ENCODE measurements around the gene PCDHA1.
"Not testable (repeated sequence)": the region's sequence is repeated elsewhere in the genome, so short reads cannot be mapped to it uniquely, and the experiment has no call there.

PCDHA1 gene

DNA sequence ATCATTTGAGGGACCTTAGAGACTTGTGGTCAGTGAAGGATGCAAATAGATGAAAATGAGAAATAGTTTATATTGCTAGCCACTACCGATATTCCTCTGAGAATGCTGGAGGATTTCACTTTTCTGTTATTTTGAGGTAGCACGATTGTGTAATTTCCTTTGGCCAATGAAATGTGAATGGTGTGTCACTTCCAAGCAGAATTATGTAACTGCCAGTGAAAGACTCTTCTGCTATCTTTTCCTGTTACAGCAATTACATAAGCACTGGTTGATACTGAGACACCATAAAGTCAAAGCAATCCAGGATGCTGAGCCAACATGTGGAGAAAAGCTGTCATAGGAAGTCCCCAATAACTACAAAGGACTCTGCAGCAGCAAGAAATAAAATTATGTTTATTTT lies 5.1 kb downstream of the PCDHA1 start:
- 0 out of 22 replicates have a peak, but pooled peaks of 3 of the 11 experiments have one; percentile 14 to 33 (median 14) for TF ChIP-seq Cebpa-rat (IDR thresholded peaks at IDR 0.05)
- H3K9me3 ChIP-seq (replicated peaks in 1 of 11), result peaks cover 88 to 100% (median 96%) of the 10 kb centered on the region in 11 experiments
- H3K27me3 ChIP-seq, result no peaks in the 10 kb centered on the region
- 0 out of 20 replicates have a peak, but pooled peaks cover 0 to 4% (median 0%) of the 10 kb centered on the region in 10 experiments for H3K4me1 ChIP-seq
- no peak overlapping the region for H3K9ac ChIP-seq
- H3K4me3 ChIP-seq, result no peak overlapping the region
- H4K20me1 ChIP-seq, result no peaks in the 10 kb centered on the region
- no peaks in the 10 kb centered on the region; a peak in 1 of 22 replicates for H3K36me3 ChIP-seq
- no peak overlapping the region for H3K27ac ChIP-seq
- H3K4me2 ChIP-seq, result no peak overlapping the region

DNA sequence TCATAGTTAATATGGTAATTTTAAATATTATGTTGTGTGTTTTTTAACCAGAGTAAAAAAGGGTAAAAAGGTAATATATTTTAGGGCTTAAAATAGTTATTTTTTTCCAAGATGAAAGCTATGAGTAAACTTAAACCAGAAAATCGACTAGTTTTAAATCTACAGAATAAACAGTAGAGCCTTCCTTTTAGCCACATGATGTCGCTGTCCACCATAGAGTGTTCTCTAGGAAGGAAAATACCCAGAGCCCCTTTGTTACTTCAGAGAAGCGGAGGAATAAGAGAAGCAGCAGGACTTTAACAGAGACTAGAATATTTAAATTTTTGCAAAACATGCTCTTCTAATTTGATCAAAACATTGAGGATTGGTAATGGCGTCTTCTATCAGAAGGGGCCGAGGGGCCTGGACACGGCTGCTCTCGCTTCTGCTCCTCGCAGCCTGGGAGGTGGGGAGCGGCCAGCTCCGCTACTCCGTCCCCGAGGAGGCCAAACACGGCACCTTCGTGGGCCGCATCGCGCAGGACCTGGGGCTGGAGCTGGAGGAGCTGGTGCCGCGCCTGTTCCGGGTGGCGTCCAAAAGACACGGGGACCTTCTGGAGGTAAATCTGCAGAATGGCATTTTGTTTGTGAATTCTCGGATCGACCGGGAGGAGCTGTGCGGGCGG lies 8.8 kb downstream of the PCDHA1 start, which contains the start of gene PCDHA2:
Gene PCDHA2 (plus strand): TSS at position 258 of the 664 bp plus-strand sequence.
- Histone ChIP-seq H3K27me3 (no peaks in the 10 kb centered on the region), H3K9ac (no peak within 1 kb of the TSS), H3K9me3 (replicated peaks in 1 of 11) (peaks cover 63 to 100% (median 82%) of the 10 kb centered on the region in 11 experiments), H3K4me1 (0 out of 20 replicates have a peak, but pooled peaks cover 0 to 4% (median 0%) of the 10 kb centered on the region in 10 experiments), H3K4me3 (no peak within 1 kb of the TSS), H3K36me3 (no peaks in the 10 kb centered on the region), H3K27ac (no peak within 1 kb of the TSS), H3K4me2 (no peak within 1 kb of the TSS), H4K20me1 (no peaks in the 10 kb centered on the region)
- no peak for TF ChIP-seq Cebpa-rat (IDR thresholded peaks at IDR 0.05)

DNA sequence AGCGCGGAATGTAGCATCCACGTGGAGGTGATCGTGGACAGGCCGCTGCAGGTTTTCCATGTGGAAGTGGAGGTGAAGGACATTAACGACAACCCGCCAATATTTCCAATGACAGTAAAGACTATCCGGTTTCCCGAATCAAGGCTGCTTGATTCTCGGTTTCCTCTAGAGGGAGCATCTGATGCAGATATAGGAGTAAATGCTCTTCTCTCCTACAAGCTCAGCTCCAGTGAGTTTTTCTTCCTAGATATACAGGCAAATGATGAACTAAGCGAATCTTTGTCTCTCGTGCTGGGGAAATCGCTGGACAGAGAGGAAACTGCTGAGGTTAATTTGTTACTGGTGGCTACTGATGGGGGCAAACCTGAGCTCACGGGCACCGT lies 9.3 kb downstream of the PCDHA1 start:
- peaks cover 60 to 100% (median 79%) of the 10 kb centered on the region in 11 experiments for H3K9me3 ChIP-seq (replicated peaks in 1 of 11)
- no peaks in the 10 kb centered on the region for H3K27me3 ChIP-seq
- H3K36me3 ChIP-seq, result no peaks in the 10 kb centered on the region
- no peak overlapping the region for H3K9ac ChIP-seq
- no peak overlapping the region for H3K4me2 ChIP-seq
- no peaks in the 10 kb centered on the region for H4K20me1 ChIP-seq
- no peak overlapping the region for H3K4me3 ChIP-seq
- no peak for TF ChIP-seq Cebpa-rat (IDR thresholded peaks at IDR 0.05)
- no peak overlapping the region for H3K27ac ChIP-seq
- H3K4me1 ChIP-seq, result 0 out of 20 replicates have a peak, but pooled peaks cover 0 to 4% (median 0%) of the 10 kb centered on the region in 10 experiments

DNA sequence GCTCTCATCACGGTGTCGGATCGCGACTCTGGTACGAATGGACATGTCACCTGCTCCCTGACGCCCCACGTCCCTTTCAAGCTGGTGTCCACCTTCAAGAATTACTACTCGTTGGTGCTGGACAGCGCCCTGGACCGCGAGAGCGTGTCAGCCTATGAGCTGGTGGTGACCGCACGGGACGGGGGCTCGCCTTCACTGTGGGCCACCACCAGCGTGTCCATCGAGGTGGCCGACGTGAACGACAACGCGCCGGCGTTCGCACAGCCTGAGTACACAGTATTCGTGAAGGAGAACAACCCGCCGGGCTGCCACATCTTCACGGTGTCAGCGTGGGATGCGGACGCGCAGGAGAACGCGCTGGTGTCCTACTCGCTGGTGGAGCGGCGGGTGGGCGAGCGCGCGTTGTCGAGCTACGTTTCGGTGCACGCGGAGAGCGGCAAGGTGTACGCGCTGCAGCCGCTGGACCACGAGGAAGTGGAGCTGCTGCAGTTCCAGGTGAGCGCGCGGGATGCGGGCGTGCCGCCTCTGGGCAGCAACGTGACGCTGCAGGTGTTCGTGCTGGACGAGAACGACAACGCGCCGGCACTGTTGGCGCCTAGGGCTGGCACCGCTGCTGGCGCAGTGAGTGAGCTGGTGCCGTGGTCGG lies 10.3 kb downstream of the PCDHA1 start:
- H3K4me2 ChIP-seq, H3K4me1 ChIP-seq, H3K9ac ChIP-seq, H3K27ac ChIP-seq, H3K27me3 ChIP-seq, H3K36me3 ChIP-seq, H3K4me3 ChIP-seq, H4K20me1 ChIP-seq: not testable (repeated sequence)
- H3K9me3 ChIP-seq (replicated peaks in 1 of 11), result peaks cover 61 to 100% (median 76%) of the 10 kb centered on the region in 11 experiments

DNA sequence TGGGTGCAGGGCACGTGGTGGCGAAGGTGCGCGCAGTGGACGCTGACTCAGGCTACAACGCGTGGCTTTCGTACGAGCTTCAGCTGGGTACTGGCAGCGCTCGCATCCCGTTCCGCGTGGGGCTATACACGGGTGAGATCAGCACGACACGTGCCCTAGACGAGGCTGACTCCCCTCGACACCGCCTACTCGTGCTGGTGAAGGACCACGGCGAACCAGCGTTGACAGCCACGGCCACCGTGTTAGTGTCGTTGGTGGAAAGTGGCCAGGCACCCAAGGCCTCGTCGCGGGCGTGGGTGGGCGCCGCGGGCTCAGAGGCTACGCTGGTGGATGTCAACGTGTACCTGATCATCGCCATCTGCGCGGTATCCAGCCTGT lies 10.8 kb downstream of the PCDHA1 start:
- Histone ChIP-seq H3K27ac (no peak overlapping the region), H3K36me3 (no peaks in the 10 kb centered on the region), H3K4me1 (no peaks in the 10 kb centered on the region), H3K9me3 (replicated peaks in 1 of 11) (peaks cover 62 to 100% (median 76%) of the 10 kb centered on the region in 11 experiments), H3K4me3 (no peak overlapping the region; a peak in 1 of 20 replicates), H3K9ac (no peak overlapping the region), H3K27me3 (no peaks in the 10 kb centered on the region), H3K4me2 (no peak overlapping the region), H4K20me1 (no peaks in the 10 kb centered on the region)
- TF ChIP-seq Cebpa-rat (IDR thresholded peaks at IDR 0.05), result no peak

DNA sequence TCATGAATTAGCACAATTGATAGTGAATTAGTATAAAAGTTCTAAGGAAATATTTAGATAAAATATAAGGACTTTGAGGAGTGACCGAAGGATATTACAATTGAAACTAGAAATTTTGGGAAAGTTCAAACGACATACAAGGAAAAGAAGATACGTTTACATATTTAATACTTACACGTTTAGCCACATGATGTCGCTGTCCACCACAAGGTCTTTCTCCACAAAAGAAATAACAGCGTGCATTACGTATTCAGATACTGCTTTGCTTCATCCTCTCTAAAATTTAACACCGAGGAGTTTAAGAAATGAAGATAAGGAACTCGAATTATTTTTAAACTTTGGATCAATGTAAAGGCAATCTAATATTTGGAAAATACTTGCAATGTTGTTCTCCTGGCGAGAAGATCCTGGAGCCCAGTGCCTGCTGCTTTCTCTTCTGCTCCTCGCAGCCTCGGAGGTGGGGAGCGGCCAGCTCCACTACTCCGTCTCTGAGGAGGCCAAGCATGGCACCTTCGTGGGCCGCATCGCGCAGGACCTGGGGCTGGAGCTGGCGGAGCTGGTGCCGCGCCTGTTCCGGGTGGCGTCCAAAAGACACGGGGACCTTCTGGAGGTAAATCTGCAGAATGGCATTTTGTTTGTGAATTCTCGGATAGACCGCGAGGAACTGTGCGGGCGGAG lies 15.0 kb downstream of the PCDHA1 start, which contains the start of gene PCDHA3:
Gene PCDHA3 (plus strand): TSS at position 242 of the 678 bp plus-strand sequence.
- H3K9me3 ChIP-seq (replicated peaks in 1 of 11), result peaks cover 42 to 96% (median 60%) of the 10 kb centered on the region in 11 experiments
- no peaks in the 10 kb centered on the region for H3K27me3 ChIP-seq
- no peak for TF ChIP-seq Cebpa-rat (IDR thresholded peaks at IDR 0.05)
- no peak within 1 kb of the TSS for H3K4me2 ChIP-seq
- no peaks in the 10 kb centered on the region for H4K20me1 ChIP-seq
- H3K4me1 ChIP-seq, result no peaks in the 10 kb centered on the region
- no peaks in the 10 kb centered on the region; a peak in 1 of 22 replicates for H3K36me3 ChIP-seq
- H3K27ac ChIP-seq, result no peak within 1 kb of the TSS
- H3K4me3 ChIP-seq, result no peak within 1 kb of the TSS
- no peak within 1 kb of the TSS for H3K9ac ChIP-seq

DNA sequence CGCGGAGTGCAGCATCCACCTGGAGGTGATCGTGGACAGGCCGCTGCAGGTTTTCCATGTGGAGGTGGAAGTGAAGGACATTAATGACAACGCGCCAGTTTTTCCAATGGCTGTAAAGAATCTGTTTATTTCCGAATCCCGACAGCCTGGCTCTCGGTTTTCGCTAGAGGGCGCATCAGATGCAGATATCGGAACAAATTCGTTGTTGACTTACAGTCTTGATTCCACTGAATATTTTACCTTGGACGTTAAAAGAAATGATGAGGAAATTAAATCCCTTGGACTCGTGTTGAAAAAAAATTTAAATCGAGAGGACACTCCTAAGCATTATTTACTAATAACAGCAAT lies 15.5 kb downstream of the PCDHA1 start:
- TF ChIP-seq Cebpa-rat (IDR thresholded peaks at IDR 0.05), result no peak
- Histone ChIP-seq H3K27ac (no peak overlapping the region), H3K4me1 (no peaks in the 10 kb centered on the region), H3K4me2 (no peak overlapping the region), H3K9ac (no peak overlapping the region), H3K27me3 (no peaks in the 10 kb centered on the region), H3K4me3 (no peak overlapping the region), H3K36me3 (no peaks in the 10 kb centered on the region; a peak in 1 of 22 replicates), H3K9me3 (replicated peaks in 1 of 11) (peaks cover 41 to 96% (median 59%) of the 10 kb centered on the region in 11 experiments), H4K20me1 (no peaks in the 10 kb centered on the region)

DNA sequence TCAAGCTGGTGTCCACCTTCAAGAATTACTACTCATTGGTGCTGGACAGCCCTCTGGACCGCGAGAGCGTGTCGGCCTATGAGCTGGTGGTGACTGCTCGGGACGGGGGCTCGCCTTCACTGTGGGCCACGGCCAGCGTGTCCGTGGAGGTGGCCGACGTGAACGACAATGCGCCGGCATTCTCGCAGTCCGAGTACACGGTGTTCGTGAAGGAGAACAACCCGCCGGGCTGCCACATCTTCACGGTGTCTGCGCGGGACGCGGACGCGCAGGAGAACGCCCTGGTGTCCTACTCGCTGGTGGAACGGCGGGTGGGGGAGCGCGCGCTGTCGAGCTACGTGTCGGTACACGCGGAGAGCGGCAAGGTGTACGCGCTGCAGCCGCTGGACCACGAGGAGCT lies 16.4 kb downstream of the PCDHA1 start:
- not testable (repeated sequence) for H3K9ac ChIP-seq, H3K27ac ChIP-seq, H3K4me2 ChIP-seq, H3K36me3 ChIP-seq, H3K27me3 ChIP-seq, H4K20me1 ChIP-seq, H3K4me1 ChIP-seq, H3K4me3 ChIP-seq
- H3K9me3 ChIP-seq (replicated peaks in 1 of 11), result peaks cover 42 to 96% (median 61%) of the 10 kb centered on the region in 11 experiments

DNA sequence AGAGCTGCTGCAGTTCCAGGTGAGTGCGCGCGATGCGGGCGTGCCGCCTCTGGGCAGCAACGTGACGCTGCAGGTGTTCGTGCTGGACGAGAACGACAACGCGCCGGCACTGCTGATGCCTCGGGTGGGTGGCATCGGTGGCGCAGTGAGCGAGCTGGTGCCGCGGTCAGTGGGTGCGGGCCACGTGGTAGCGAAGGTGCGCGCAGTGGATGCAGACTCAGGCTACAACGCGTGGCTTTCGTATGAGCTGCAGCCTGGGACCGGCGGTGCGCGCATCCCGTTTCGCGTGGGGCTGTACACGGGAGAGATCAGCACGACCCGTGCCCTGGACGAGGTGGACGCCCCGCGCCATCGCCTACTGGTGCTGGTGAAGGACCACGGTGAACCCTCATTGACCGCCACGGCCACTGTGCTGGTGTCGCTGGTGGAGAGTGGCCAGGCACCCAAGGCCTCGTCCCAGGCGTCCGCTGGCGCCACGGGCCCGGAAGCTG lies 16.9 kb downstream of the PCDHA1 start:
- H3K4me2 ChIP-seq, result no peak overlapping the region
- no peak overlapping the region for H3K9ac ChIP-seq
- H3K36me3 ChIP-seq, result no peaks in the 10 kb centered on the region; a peak in 1 of 22 replicates
- no peak overlapping the region for H3K27ac ChIP-seq
- H3K4me3 ChIP-seq, result no peak overlapping the region
- TF ChIP-seq Cebpa-rat (IDR thresholded peaks at IDR 0.05), result no peak
- H3K27me3 ChIP-seq, result no peaks in the 10 kb centered on the region
- peaks cover 46 to 96% (median 62%) of the 10 kb centered on the region in 11 experiments for H3K9me3 ChIP-seq (replicated peaks in 1 of 11)
- no peaks in the 10 kb centered on the region for H3K4me1 ChIP-seq
- H4K20me1 ChIP-seq, result no peaks in the 10 kb centered on the region
